DND-41 (cell line): ENCODE results near the gene CD83.

ENCODE experiments used
- ATAC-seq: fragments of 200-7000 bp; cut with Tn5 transposase; 3 replicates; pipeline ENCODE4 v1.9.1; 2021; ENCODE audit warnings: low read depth; ENCODE audit not compliant: insufficient read depth
- DNase-seq: peaks from one replicate; pipeline ENCODE4 v3.0.0-alpha.2; 2020
- H2AFZ ChIP-seq: 2 replicates; pipeline ENCODE4 v1.6.0; 2012; ENCODE audit warnings: low read depth, low read length
- H3K27ac ChIP-seq: 2 replicates; pipeline ENCODE4 v1.5.1; 2012; ENCODE audit warnings: low read length, inconsistent platforms
- H3K27me3 ChIP-seq: fragments of 200-600 bp; sonication (generic); 2 replicates; pipeline ENCODE4 v1.6.0; 2012; ENCODE audit warnings: low read length, mild to moderate bottlenecking, inconsistent platforms; ENCODE audit not compliant: insufficient read depth, poor library complexity
- H3K36me3 ChIP-seq: 2 replicates; pipeline ENCODE4 v1.5.1; 2012; ENCODE audit warnings: low read length, inconsistent platforms; ENCODE audit not compliant: insufficient read depth
- H3K4me1 ChIP-seq: 2 replicates; pipeline ENCODE4 v1.5.1; 2012; ENCODE audit warnings: mild to moderate bottlenecking, low read length; ENCODE audit not compliant: insufficient read depth
- H3K4me2 ChIP-seq: 2 replicates; pipeline ENCODE4 v1.6.0; 2012; ENCODE audit warnings: mild to moderate bottlenecking, moderate library complexity, low read length, inconsistent platforms; ENCODE audit not compliant: insufficient read depth
- H3K4me3 ChIP-seq, 2 experiments: fragments of 200-600 bp in 1 of 2; shearing (Covaris generic) in 1 of 2; 2 replicates each; pipeline ENCODE4 v1.5.1; 2012 to 2016; ENCODE audit warnings: inconsistent platforms in 2 of 2, low read length in 2 of 2, mild to moderate bottlenecking in 2 of 2, low read depth in 1 of 2, moderate library complexity in 1 of 2
- H3K79me2 ChIP-seq: 2 replicates; pipeline ENCODE4 v1.6.0; 2012; ENCODE audit warnings: low read length, inconsistent platforms; ENCODE audit not compliant: insufficient read depth
- H3K9ac ChIP-seq: 2 replicates; pipeline ENCODE4 v1.6.0; 2012; ENCODE audit warnings: low read depth, mild to moderate bottlenecking, inconsistent platforms, low read length, moderate library complexity
- H3K9me3 ChIP-seq: 2 replicates; pipeline ENCODE4 v1.5.1; 2012; ENCODE audit warnings: low read length, moderate library complexity, mild to moderate bottlenecking, inconsistent platforms; ENCODE audit not compliant: insufficient read depth, severe bottlenecking
- H4K20me1 ChIP-seq: 2 replicates; pipeline ENCODE4 v1.6.0; 2012; ENCODE audit warnings: low read length; ENCODE audit not compliant: insufficient read depth
- CTCF ChIP-seq: IDR thresholded peaks from 2 replicates; pipeline ENCODE4 v1.5.1; 2012; ENCODE audit warnings: borderline replicate concordance, low read length, moderate library complexity, mild to moderate bottlenecking; ENCODE audit not compliant: poor library complexity, severe bottlenecking; ENCODE audit errors: extremely low read depth
- EZH2 ChIP-seq: IDR thresholded peaks from 3 replicates; pipeline ENCODE4 v1.6.1; 2012; ENCODE audit warnings: borderline replicate concordance, low read depth, mild to moderate bottlenecking, moderate library complexity, low read length, inconsistent platforms; ENCODE audit not compliant: severe bottlenecking

CD83 gene

GRCh38 chr6:14079971-14080370 lies 37.6 kb upstream of the CD83 start:
- no peaks in the 10 kb centered on the region for H3K36me3 ChIP-seq
- no peak for TF ChIP-seq EZH2
- no peaks in the 10 kb centered on the region for H4K20me1 ChIP-seq
- no peak overlapping the region for H2AFZ ChIP-seq
- no peaks in the 10 kb centered on the region for H3K79me2 ChIP-seq
- H3K4me3 ChIP-seq = no peak overlapping the region
- DNase-seq (no peak), ATAC-seq (no peak)
- H3K9ac ChIP-seq = no peak overlapping the region
- H3K27me3 ChIP-seq = peaks cover 2% of the 10 kb centered on the region
- peaks cover 9% of the 10 kb centered on the region for H3K4me1 ChIP-seq
- no peaks in the 10 kb centered on the region for H3K9me3 ChIP-seq
- no peak overlapping the region for H3K4me2 ChIP-seq
- no peak overlapping the region for H3K27ac ChIP-seq

GRCh38 chr6:14081126-14081525 lies 36.4 kb upstream of the CD83 start:
- Histone ChIP-seq H3K9me3 (no peaks in the 10 kb centered on the region), H2AFZ (no peak overlapping the region), H3K4me2 (no peak overlapping the region), H3K27ac (no peak overlapping the region), H3K4me3 (no peak overlapping the region), H3K9ac (no peak overlapping the region), H3K36me3 (no peaks in the 10 kb centered on the region), H3K27me3 (peaks cover 2% of the 10 kb centered on the region), H3K4me1 (no peaks in the 10 kb centered on the region), H4K20me1 (no peaks in the 10 kb centered on the region), H3K79me2 (no peaks in the 10 kb centered on the region)
- no peak for ATAC-seq
- DNase-seq = no peak
- no peak for TF ChIP-seq CTCF
- TF ChIP-seq EZH2 = no peak

- no peak overlapping the region for H2AFZ ChIP-seq
- no peaks in the 10 kb centered on the region for H4K20me1 ChIP-seq
- no peak overlapping the region for H3K4me2 ChIP-seq
- no peaks in the 10 kb centered on the region for H3K4me1 ChIP-seq
- peaks cover 2% of the 10 kb centered on the region for H3K27me3 ChIP-seq
- TF ChIP-seq EZH2 (no peak), CTCF (no peak)
- H3K79me2 ChIP-seq = no peaks in the 10 kb centered on the region
- H3K27ac ChIP-seq = no peak overlapping the region
- ATAC-seq = no peak
- no peaks in the 10 kb centered on the region for H3K36me3 ChIP-seq
- DNase-seq = no peak
- no peaks in the 10 kb centered on the region for H3K9me3 ChIP-seq
- H3K4me3 ChIP-seq = no peak overlapping the region
- no peak overlapping the region for H3K9ac ChIP-seq
These were observed 34.8 kb upstream of the CD83 start for GRCh38 chr6:14082771-14083170.

GRCh38 chr6:14083262-14083661 lies 34.3 kb upstream of the CD83 start:
- Histone ChIP-seq H3K4me2 (no peak overlapping the region), H3K4me1 (no peaks in the 10 kb centered on the region), H3K79me2 (no peaks in the 10 kb centered on the region), H2AFZ (no peak overlapping the region), H3K36me3 (no peaks in the 10 kb centered on the region), H3K9me3 (no peaks in the 10 kb centered on the region), H3K4me3 (no peak overlapping the region), H3K9ac (no peak overlapping the region), H3K27ac (no peak overlapping the region), H4K20me1 (no peaks in the 10 kb centered on the region), H3K27me3 (peaks cover 2% of the 10 kb centered on the region)
- ATAC-seq = no peak
- DNase-seq = no peak
- no peak for TF ChIP-seq CTCF
- TF ChIP-seq EZH2 = no peak
